ENCODE measurements around the gene PEX13. TPM values are rescaled to one million over a fixed set of nuclear protein-coding genes. Genes with fewer than 3 reads are reported as not detected.

PEX13 gene
- total and polyA plus RNA-seq, 4 donors, result 10.6 to 42.8 (median 21.5) TPM

DNA sequence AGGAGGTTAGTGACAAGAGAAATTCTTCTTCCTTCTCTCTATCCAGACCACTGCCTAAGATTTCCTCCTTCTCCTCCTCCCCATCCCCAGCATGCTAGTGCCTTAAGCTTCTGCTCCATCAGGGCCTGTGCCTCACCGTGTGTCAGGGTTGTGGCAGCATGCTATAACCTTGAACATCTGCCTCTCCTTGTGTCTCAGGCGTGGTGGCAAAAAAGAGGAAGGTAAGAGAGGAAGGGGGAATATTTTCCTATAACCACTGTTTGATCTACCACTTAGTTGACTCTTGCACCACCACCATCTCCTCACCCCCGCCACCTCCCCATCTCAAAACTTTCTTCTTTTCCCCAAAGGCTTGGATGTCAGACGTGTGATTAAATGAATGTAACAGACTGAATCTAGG is 38.3 kb upstream of the PEX13 start:
- no peak for DNase-seq (ENCODE audit: low spot score)
- WGBS, result 88% methylated on average over 4 of the region's 4 CpGs
- Histone ChIP-seq H3K4me3 (ENCODE audit: low read depth in 1 of 3, low read length in 3 of 3) (no peak overlapping the region), H3K27me3 (ENCODE audit: control insufficient read depth in 4 of 4, insufficient read depth in 4 of 4, low read length in 3 of 4) (no peaks in the 10 kb centered on the region), H3K9ac (ENCODE audit: low read depth in 1 of 2, low read length in 2 of 2) (no peak overlapping the region), H3K9me3 (ENCODE audit: control insufficient read depth in 4 of 4, low read length in 3 of 4) (no peaks in the 10 kb centered on the region), H3K36me3 (ENCODE audit: control insufficient read depth in 4 of 4, insufficient read depth in 3 of 4, low read depth in 1 of 4, low read length in 3 of 4) (no peaks in the 10 kb centered on the region), H3K27ac (ENCODE audit: low read depth in 1 of 2, low read length in 2 of 2) (no peak overlapping the region), H3K4me1 (ENCODE audit: control insufficient read depth in 4 of 4, insufficient read depth in 4 of 4, low read length in 3 of 4) (peaks cover 0 to 7% (median 2%) of the 10 kb centered on the region in 4 donors)
- TF ChIP-seq, protein P1, sequence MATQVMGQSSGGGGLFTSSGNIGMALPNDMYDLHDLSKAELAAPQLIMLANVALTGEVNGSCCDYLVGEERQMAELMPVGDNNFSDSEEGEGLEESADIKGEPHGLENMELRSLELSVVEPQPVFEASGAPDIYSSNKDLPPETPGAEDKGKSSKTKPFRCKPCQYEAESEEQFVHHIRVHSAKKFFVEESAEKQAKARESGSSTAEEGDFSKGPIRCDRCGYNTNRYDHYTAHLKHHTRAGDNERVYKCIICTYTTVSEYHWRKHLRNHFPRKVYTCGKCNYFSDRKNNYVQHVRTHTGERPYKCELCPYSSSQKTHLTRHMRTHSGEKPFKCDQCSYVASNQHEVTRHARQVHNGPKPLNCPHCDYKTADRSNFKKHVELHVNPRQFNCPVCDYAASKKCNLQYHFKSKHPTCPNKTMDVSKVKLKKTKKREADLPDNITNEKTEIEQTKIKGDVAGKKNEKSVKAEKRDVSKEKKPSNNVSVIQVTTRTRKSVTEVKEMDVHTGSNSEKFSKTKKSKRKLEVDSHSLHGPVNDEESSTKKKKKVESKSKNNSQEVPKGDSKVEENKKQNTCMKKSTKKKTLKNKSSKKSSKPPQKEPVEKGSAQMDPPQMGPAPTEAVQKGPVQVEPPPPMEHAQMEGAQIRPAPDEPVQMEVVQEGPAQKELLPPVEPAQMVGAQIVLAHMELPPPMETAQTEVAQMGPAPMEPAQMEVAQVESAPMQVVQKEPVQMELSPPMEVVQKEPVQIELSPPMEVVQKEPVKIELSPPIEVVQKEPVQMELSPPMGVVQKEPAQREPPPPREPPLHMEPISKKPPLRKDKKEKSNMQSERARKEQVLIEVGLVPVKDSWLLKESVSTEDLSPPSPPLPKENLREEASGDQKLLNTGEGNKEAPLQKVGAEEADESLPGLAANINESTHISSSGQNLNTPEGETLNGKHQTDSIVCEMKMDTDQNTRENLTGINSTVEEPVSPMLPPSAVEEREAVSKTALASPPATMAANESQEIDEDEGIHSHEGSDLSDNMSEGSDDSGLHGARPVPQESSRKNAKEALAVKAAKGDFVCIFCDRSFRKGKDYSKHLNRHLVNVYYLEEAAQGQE (IDR thresholded peaks at IDR 0.05), result no peak
- TF ChIP-seq EGR1 (IDR thresholded peaks at IDR 0.05; ENCODE audit: low read depth in 2 of 2) (no peak), YY1 (IDR thresholded peaks at IDR 0.05) (no peak), RXRA (IDR thresholded peaks at IDR 0.05) (no peak), SP1 (IDR thresholded peaks at IDR 0.05) (no peak), JUND (IDR thresholded peaks at IDR 0.05) (no peak), NR2F2 (IDR thresholded peaks at IDR 0.05) (no peak), HNF4G (IDR thresholded peaks at IDR 0.05) (no peak), FOXA1 (IDR thresholded peaks at IDR 0.05) (no peak), FOXA2 (IDR thresholded peaks at IDR 0.05) (no peak)
- TF ChIP-seq, protein P2, sequence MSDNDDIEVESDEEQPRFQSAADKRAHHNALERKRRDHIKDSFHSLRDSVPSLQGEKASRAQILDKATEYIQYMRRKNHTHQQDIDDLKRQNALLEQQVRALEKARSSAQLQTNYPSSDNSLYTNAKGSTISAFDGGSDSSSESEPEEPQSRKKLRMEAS (IDR thresholded peaks at IDR 0.05), result no peak
- TF ChIP-seq, protein P3, sequence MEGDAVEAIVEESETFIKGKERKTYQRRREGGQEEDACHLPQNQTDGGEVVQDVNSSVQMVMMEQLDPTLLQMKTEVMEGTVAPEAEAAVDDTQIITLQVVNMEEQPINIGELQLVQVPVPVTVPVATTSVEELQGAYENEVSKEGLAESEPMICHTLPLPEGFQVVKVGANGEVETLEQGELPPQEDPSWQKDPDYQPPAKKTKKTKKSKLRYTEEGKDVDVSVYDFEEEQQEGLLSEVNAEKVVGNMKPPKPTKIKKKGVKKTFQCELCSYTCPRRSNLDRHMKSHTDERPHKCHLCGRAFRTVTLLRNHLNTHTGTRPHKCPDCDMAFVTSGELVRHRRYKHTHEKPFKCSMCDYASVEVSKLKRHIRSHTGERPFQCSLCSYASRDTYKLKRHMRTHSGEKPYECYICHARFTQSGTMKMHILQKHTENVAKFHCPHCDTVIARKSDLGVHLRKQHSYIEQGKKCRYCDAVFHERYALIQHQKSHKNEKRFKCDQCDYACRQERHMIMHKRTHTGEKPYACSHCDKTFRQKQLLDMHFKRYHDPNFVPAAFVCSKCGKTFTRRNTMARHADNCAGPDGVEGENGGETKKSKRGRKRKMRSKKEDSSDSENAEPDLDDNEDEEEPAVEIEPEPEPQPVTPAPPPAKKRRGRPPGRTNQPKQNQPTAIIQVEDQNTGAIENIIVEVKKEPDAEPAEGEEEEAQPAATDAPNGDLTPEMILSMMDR (IDR thresholded peaks at IDR 0.05; ENCODE audit: low read depth, low read length, missing input control), result no peak

DNA sequence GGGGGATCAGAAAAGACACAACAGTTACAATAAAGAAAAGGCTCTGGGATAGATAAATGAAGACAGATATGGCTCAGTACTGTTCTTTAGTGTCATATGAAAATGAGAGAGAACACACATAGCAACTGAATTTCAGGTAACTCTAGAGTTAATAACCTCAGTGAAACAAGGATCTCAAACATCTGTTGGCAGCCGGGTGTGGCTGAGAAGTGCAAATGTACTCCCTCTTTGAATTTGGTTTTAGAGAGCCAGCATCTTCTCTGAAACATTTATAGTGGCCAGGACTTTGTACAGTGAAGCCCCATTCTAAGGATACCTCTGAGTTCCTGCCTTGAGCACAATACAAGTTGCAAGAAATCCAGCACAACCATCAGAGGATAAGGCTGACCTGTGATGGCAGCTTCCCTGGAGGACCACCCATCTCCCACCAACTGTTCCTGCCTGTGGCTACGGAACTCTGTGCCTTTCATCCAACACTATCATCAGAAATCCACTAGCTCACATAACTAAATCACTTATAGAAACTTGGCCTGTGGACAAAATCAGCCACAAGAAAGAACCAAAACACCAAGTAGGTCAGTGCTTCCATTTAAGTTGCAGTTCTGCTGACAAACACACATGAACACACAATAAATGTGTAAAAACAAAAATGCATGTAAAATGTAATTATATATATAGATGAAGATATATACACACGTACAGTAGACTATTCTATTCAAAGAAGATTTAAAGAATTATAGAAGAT is 37.3 kb upstream of the PEX13 start:
- 95% methylated on average over 3 of the region's 3 CpGs for WGBS
- Histone ChIP-seq H3K4me1 (ENCODE audit: control insufficient read depth in 4 of 4, insufficient read depth in 4 of 4, low read length in 3 of 4) (peaks cover 0 to 7% (median 4%) of the 10 kb centered on the region in 4 donors), H3K9ac (ENCODE audit: low read depth in 1 of 2, low read length in 2 of 2) (no peak overlapping the region), H3K27ac (ENCODE audit: low read depth in 1 of 2, low read length in 2 of 2) (no peak overlapping the region), H3K27me3 (ENCODE audit: control insufficient read depth in 4 of 4, insufficient read depth in 4 of 4, low read length in 3 of 4) (no peaks in the 10 kb centered on the region), H3K4me3 (ENCODE audit: low read depth in 1 of 3, low read length in 3 of 3) (no peak overlapping the region), H3K36me3 (ENCODE audit: control insufficient read depth in 4 of 4, insufficient read depth in 3 of 4, low read depth in 1 of 4, low read length in 3 of 4) (no peaks in the 10 kb centered on the region), H3K9me3 (ENCODE audit: control insufficient read depth in 4 of 4, low read length in 3 of 4) (no peaks in the 10 kb centered on the region)
- no peak for DNase-seq (ENCODE audit: low spot score)
- TF ChIP-seq, protein P4, sequence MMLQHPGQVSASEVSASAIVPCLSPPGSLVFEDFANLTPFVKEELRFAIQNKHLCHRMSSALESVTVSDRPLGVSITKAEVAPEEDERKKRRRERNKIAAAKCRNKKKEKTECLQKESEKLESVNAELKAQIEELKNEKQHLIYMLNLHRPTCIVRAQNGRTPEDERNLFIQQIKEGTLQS (IDR thresholded peaks at IDR 0.05), result no peak
- TF ChIP-seq RAD21 (IDR thresholded peaks at IDR 0.05) (no peak), GABPA (IDR thresholded peaks at IDR 0.05 in 1 of 2, conservative IDR thresholded peaks at IDR 0.05 in 1 of 2) (no peak), FOXA2 (IDR thresholded peaks at IDR 0.05) (no peak), FOXA1 (IDR thresholded peaks at IDR 0.05) (no peak), HNF4G (IDR thresholded peaks at IDR 0.05) (no peak), NR2F2 (IDR thresholded peaks at IDR 0.05) (no peak), RXRA (IDR thresholded peaks at IDR 0.05) (no peak), TAF1 (conservative IDR thresholded peaks at IDR 0.05) (no peak), YY1 (IDR thresholded peaks at IDR 0.05) (no peak)
- TF ChIP-seq, protein P1 (IDR thresholded peaks at IDR 0.05), result no peak
- TF ChIP-seq, protein P5, sequence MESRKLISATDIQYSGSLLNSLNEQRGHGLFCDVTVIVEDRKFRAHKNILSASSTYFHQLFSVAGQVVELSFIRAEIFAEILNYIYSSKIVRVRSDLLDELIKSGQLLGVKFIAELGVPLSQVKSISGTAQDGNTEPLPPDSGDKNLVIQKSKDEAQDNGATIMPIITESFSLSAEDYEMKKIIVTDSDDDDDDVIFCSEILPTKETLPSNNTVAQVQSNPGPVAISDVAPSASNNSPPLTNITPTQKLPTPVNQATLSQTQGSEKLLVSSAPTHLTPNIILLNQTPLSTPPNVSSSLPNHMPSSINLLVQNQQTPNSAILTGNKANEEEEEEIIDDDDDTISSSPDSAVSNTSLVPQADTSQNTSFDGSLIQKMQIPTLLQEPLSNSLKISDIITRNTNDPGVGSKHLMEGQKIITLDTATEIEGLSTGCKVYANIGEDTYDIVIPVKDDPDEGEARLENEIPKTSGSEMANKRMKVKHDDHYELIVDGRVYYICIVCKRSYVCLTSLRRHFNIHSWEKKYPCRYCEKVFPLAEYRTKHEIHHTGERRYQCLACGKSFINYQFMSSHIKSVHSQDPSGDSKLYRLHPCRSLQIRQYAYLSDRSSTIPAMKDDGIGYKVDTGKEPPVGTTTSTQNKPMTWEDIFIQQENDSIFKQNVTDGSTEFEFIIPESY (IDR thresholded peaks at IDR 0.05), result no peak
- TF ChIP-seq, protein P3 (IDR thresholded peaks at IDR 0.05; ENCODE audit: low read depth, low read length, missing input control), result no peak
